Mucosa of descending colon (tissue), 3 donors: ENCODE data around the gene PARP12. TPM values are rescaled to one million over a fixed set of nuclear protein-coding genes. Genes with fewer than 3 reads are reported as not detected.

Source experiments
- ATAC-seq: fragments of 200-7000 bp; cut with Tn5 transposase; one replicate; pipeline ENCODE4 v1.9.1; 2020; ENCODE audit warnings: mild to moderate bottlenecking, moderate library complexity
- DNase-seq, 3 donors: peaks; one replicate each; pipeline ENCODE4 v3.0.0-alpha.2; 2020
- H3K36me3 ChIP-seq: fragments of 200-600 bp; one replicate; pipeline ENCODE4 v1.8.0; 2021; ENCODE audit warnings: low read depth, mild to moderate bottlenecking
- H3K4me1 ChIP-seq: fragments of 200-600 bp; one replicate; pipeline ENCODE4 v1.8.0; 2021; ENCODE audit warnings: low read depth, mild to moderate bottlenecking
- H3K4me3 ChIP-seq: fragments of 200-600 bp; one replicate; pipeline ENCODE4 v1.8.0; 2021; ENCODE audit warnings: mild to moderate bottlenecking
- H3K9me3 ChIP-seq: fragments of 200-600 bp; one replicate; pipeline ENCODE4 v1.8.0; 2021; ENCODE audit warnings: mild to moderate bottlenecking
- intact Hi-C, 2 donors: fragments of 100-400 bp; cut with DNase I in 1 of 2; cut with micrococcal nuclease in 1 of 2; formaldehyde crosslinking; loops; one replicate each; pipeline versions ENCODE4 v1.11.0 to v1.11.1; 2022; cut with DNase I, micrococcal nuclease
- total RNA-seq, 3 donors: library from RNA; stranded (reverse); fragmentation: NEBNext Ultra II Directional in 2 of 3; extraction: Animal tissue kit (Norgen Biotek cat#: 25700) in 2 of 3; gene quantifications; one replicate each; pipeline versions ENCODE4 v1.2.1 to v1.2.4, GENCODE V29; 2021 to 2023
- TF ChIP-seq, protein P1 (sequence below): fragments of 200-600 bp; IDR thresholded peaks from one replicate; pipeline ENCODE4 v1.8.0; 2022; ENCODE audit warnings: antibody characterized with exemption, mild to moderate bottlenecking
- donor health status: DM: no; HTN: no; CAD: no; lungs with moderate emphysema.
- donor health status: DM: no; HTN: no; CAD: no.
- donor health status: DM: no; HTN: yes; CAD: no.

PARP12 gene
- total RNA-seq, 3 donors from 2014 or later = 55.7 to 77.0 (median 61.8) TPM

DNA sequence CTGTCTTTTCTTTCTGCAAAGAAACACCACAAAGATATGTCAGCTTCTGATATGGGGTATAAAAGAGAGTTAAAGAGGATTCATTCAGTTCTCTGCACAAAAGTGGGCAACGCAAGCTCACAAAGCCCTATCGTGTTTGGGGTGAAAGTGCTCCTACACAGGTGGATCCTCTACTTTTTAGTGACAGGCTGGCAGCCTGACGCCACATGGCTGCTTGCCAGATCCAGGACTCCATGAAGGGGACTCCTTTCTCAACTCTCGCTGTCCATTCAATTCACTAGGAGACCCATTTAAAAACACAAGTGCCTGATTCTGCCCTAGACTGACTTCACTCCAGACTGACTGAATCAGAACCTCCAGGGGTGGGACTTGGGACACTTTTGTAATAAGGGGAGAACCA is 8.0 kb downstream of the PARP12 start:
- DNase-seq = no peak
- intact Hi-C loops = no loop called here
- ATAC-seq = no peak
- H3K4me3 ChIP-seq = no peak overlapping the region
- H3K4me1 ChIP-seq = peaks cover 10% of the 10 kb centered on the region
- no peaks in the 10 kb centered on the region for H3K9me3 ChIP-seq
- TF ChIP-seq, protein P1, sequence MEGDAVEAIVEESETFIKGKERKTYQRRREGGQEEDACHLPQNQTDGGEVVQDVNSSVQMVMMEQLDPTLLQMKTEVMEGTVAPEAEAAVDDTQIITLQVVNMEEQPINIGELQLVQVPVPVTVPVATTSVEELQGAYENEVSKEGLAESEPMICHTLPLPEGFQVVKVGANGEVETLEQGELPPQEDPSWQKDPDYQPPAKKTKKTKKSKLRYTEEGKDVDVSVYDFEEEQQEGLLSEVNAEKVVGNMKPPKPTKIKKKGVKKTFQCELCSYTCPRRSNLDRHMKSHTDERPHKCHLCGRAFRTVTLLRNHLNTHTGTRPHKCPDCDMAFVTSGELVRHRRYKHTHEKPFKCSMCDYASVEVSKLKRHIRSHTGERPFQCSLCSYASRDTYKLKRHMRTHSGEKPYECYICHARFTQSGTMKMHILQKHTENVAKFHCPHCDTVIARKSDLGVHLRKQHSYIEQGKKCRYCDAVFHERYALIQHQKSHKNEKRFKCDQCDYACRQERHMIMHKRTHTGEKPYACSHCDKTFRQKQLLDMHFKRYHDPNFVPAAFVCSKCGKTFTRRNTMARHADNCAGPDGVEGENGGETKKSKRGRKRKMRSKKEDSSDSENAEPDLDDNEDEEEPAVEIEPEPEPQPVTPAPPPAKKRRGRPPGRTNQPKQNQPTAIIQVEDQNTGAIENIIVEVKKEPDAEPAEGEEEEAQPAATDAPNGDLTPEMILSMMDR = no peak
- no peaks in the 10 kb centered on the region for H3K36me3 ChIP-seq

DNA sequence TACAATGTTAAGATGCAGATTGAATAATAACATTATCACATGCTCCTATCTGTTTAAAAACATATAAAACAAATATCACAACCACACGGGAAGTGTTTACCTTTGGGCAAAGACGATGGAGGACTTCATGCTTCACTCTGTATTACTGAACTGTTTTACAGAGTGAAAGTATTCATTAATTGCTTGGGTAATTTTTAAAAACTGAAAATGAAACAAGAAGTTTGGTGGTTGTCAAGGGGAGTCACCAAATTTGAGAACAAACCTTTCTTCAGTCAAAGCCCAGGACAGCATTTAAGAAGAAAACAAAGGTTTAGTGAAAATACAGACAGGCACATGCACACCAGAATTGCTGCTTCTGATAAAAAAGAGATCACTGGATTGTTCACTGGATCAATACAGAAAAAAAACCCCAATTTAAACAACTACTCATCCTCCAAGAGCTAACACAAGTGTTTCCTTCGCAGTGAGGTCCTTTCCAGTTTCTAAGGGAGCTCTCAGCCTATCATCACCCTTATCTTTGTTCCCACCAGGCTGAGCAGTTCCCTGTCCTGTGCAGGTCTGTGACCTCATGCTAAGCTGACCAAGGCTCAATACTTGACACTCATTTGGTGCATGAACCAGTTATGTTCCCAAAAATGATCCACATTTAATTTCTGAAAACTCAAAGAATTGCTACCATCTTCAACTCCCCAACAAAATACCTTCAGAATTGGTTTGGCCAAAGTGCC is 8.8 kb downstream of the PARP12 start:
- no peak for ATAC-seq
- no peak for DNase-seq
- Histone ChIP-seq H3K4me1 (peaks cover 10% of the 10 kb centered on the region), H3K4me3 (no peak overlapping the region), H3K9me3 (no peaks in the 10 kb centered on the region), H3K36me3 (no peaks in the 10 kb centered on the region)
- intact Hi-C loops = no loop called here
- TF ChIP-seq, protein P1 = no peak

- no peaks in the 10 kb centered on the region for H3K9me3 ChIP-seq
- DNase-seq (no peak), ATAC-seq (no peak)
- H3K4me3 ChIP-seq = no peak overlapping the region
- TF ChIP-seq, protein P1 = no peak
- peaks cover 13% of the 10 kb centered on the region for H3K4me1 ChIP-seq
- intact Hi-C loops = no loop called here
- H3K36me3 ChIP-seq = no peaks in the 10 kb centered on the region
Observed at GRCh38 chr7:140051820-140052219, 10.9 kb downstream of the PARP12 start.

DNA sequence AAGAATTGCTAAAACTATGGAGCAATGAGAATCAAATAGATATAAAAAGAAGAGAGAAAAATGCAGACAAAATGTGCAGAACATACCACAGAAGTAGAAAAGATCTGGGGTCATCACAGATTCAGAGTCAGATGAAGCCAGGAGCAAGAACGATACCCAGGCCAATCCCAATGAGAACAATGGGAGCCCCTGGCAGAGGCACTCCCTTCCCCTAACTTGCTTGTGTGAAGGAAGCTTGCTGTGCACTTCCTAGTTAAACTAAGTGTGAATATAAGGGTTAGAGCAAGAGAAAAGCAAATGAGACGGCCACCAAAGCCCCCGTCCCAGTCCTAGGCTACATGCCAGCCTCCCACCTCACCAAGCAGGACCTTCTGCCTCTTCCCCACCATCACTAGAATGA is 12.7 kb downstream of the PARP12 start:
- intact Hi-C loops = no loop called here
- TF ChIP-seq, protein P1 = no peak
- Histone ChIP-seq H3K4me1 (peaks cover 13% of the 10 kb centered on the region), H3K4me3 (no peak overlapping the region), H3K9me3 (no peaks in the 10 kb centered on the region), H3K36me3 (no peaks in the 10 kb centered on the region)
- no peak for ATAC-seq
- DNase-seq = no peak

GRCh38 chr7:140049339-140050024 is 13.3 kb downstream of the PARP12 start:
- intact Hi-C loops = no loop called here
- peak in 1 of 3 donors; percentile 60 for DNase-seq
- H3K4me1 ChIP-seq = peaks cover 13% of the 10 kb centered on the region
- ATAC-seq = peak; percentile 96
- H3K36me3 ChIP-seq = no peaks in the 10 kb centered on the region
- H3K9me3 ChIP-seq = no peaks in the 10 kb centered on the region
- H3K4me3 ChIP-seq = no peak overlapping the region
- TF ChIP-seq, protein P1 = no peak
